Measurements from ENCODE around the gene DPP10. TPM values are rescaled to one million over a fixed set of nuclear protein-coding genes. Genes with fewer than 3 reads are reported as not detected.

The DPP10 gene
- total and polyA plus RNA-seq, 2 of the 13 experiments (the other 11 are each of a cell fraction or from before 2014, with no cell fraction given) = 0.95 to 1.7 TPM

DNA sequence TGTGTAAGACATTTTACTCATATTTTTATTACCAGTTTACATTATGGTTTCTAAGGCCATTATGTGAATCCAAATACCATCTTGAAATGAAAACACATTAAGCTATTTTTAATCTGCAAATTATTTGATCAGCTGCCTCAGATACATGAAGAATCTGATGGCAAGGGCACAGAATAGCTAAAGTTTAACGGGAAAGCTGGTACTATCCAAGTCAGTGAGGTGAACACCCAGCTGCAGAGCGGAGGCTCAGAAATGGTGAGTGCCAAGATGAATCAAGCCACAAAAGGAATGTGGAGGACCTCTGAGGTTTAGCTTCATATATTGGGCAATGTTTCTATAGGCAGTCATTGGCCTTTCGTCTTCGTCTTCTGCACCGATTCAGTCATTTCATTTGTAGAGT, 75.1 kb downstream of the DPP10 start (continued):
- TF ChIP-seq ZSCAN21 (CRISPR knock-in tag; IDR thresholded peaks at IDR 0.05; ENCODE audit: borderline replicate concordance) (no peak), EEA1 (CRISPR knock-in tag; IDR thresholded peaks at IDR 0.05; ENCODE audit: borderline replicate concordance) (no peak)

DNA sequence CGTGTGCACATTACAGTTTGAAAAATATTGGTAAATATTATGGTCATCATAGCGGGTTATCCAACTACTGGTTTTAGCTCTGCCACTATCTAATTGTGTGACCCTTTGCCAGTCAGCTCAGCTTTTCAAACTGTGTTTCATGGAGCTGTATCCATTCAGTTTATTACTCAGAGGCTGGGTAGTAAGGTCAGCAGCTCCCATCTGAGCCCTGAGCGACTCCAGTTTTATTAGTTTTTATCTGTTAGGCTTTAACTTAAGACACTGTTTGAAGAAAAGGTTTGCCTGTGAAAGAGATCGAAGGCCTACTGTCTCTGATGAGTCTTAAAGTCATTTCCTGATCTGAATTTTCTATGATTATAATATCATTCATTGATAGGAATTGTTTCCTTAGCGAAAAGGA, 76.3 kb downstream of the DPP10 start:
- no TSS peak for BruUV-seq (replicated peaks)
- in situ Hi-C loops (cut with HindIII; ENCODE audit: extremely low pct_ligation_motif_present, low pct_unique_long_range_greater_than_20kb) = no loop called here
- Histone ChIP-seq H2AFZ (ENCODE audit: low read length) (no peak overlapping the region), H3K36me3 (replicated peaks in 1 of 2; ENCODE audit: control insufficient read depth in 1 of 2, insufficient read depth in 2 of 2, low read length in 2 of 2) (no peaks in the 10 kb centered on the region), H4K20me1 (ENCODE audit: insufficient read depth, low read length) (no peaks in the 10 kb centered on the region), H3K4me3 (replicated peaks in 1 of 3; ENCODE audit: insufficient read depth in 1 of 3, low read depth in 2 of 3, low read length in 3 of 3) (no peak overlapping the region), H3K4me2 (ENCODE audit: low read depth, low read length) (no peak overlapping the region), H3K27ac (ENCODE audit: extremely low read length, insufficient read depth, low read length) (no peak overlapping the region), H3K9ac (ENCODE audit: insufficient read depth, low read depth, low read length) (no peak overlapping the region), H3K27me3 (ENCODE audit: control insufficient read depth in 1 of 2, insufficient read depth in 2 of 2, low read length in 2 of 2) (no peaks in the 10 kb centered on the region), H3K79me2 (ENCODE audit: insufficient read depth, low read length) (no peaks in the 10 kb centered on the region), H3K9me3 (ENCODE audit: low read length) (peaks cover 9% of the 10 kb centered on the region; the same call in 1 of the 2 replicates), H3K4me1 (ENCODE audit: insufficient read depth, low read length) (no peaks in the 10 kb centered on the region)
- no peak for ATAC-seq
- intact Hi-C loops (cut with micrococcal nuclease; ENCODE audit: unreplicated experiment) = no loop called here
- no peak for DNase-seq (ENCODE audit: low spot score)
- POLR2A ChIA-PET = no interaction called here
- WGBS (ENCODE audit: low lambda C conversion rate) = 17% methylated on average over 5 of the region's 5 CpGs
- FAIRE-seq = no peak
- CTCF ChIA-PET (ENCODE audit: low intra/inter-chr PET ratio, low total read pairs) = no interaction called here
- TF ChIP-seq ZFP91 (CRISPR knock-in tag; IDR thresholded peaks at IDR 0.05; ENCODE audit: borderline replicate concordance) = no peak
- no peak for TF ChIP-seq ADNP (CRISPR knock-in tag; IDR thresholded peaks at IDR 0.05)
- TF ChIP-seq TGIF2 (CRISPR knock-in tag; IDR thresholded peaks at IDR 0.05) = no peak
- no peak for TF ChIP-seq ZBTB49 (CRISPR knock-in tag; IDR thresholded peaks at IDR 0.05; ENCODE audit: borderline replicate concordance)
- no peak for TF ChIP-seq ZNF260 (CRISPR knock-in tag; IDR thresholded peaks at IDR 0.05; ENCODE audit: borderline replicate concordance, low read depth)
- TF ChIP-seq SIN3A (IDR thresholded peaks at IDR 0.05; ENCODE audit: borderline replicate concordance, low read depth, low read length) = no peak
- no peak for TF ChIP-seq ZNF792 (CRISPR knock-in tag; IDR thresholded peaks at IDR 0.05)
- TF ChIP-seq ETS1 (CRISPR knock-in tag; IDR thresholded peaks at IDR 0.05) = no peak
- TF ChIP-seq, protein P1, sequence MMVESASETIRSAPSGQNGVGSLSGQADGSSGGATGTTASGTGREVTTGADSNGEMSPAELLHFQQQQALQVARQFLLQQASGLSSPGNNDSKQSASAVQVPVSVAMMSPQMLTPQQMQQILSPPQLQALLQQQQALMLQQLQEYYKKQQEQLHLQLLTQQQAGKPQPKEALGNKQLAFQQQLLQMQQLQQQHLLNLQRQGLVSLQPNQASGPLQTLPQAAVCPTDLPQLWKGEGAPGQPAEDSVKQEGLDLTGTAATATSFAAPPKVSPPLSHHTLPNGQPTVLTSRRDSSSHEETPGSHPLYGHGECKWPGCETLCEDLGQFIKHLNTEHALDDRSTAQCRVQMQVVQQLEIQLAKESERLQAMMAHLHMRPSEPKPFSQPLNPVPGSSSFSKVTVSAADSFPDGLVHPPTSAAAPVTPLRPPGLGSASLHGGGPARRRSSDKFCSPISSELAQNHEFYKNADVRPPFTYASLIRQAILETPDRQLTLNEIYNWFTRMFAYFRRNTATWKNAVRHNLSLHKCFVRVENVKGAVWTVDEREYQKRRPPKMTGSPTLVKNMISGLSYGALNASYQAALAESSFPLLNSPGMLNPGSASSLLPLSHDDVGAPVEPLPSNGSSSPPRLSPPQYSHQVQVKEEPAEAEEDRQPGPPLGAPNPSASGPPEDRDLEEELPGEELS (CRISPR knock-in tag; IDR thresholded peaks at IDR 0.05) = no peak
- TF ChIP-seq ZNF484 (CRISPR knock-in tag; IDR thresholded peaks at IDR 0.05; ENCODE audit: borderline replicate concordance, low read depth) = no peak
- TF ChIP-seq HOMEZ (CRISPR knock-in tag; IDR thresholded peaks at IDR 0.05; ENCODE audit: low read depth) = no peak
- TF ChIP-seq KDM5B (CRISPR knock-in tag; IDR thresholded peaks at IDR 0.05; ENCODE audit: borderline replicate concordance) = no peak
- TF ChIP-seq TP53 (CRISPR knock-in tag; conservative IDR thresholded peaks at IDR 0.05) = no peak

All from HepG2 (cell line).